ENCODE data around the gene AURKA.

AURKA gene

GRCh38 chr20:56378386-56378785, 13.6 kb downstream of the AURKA start:
- Histone ChIP-seq H3K4me1 (ENCODE audit: control extremely low read depth in 1 of 4, control insufficient read depth in 4 of 4, insufficient read depth in 4 of 4, low read length in 3 of 4) (peaks cover 0 to 21% (median 3%) of the 10 kb centered on the region in 4 experiments), H3K27ac (ENCODE audit: insufficient read depth in 1 of 2, low read depth in 1 of 2, low read length in 2 of 2, poor library complexity in 1 of 2, severe bottlenecking in 2 of 2) (no peak overlapping the region), H3K4me3 (ENCODE audit: control insufficient read depth in 1 of 7, extremely low read depth in 1 of 7, insufficient read depth in 4 of 7, low read depth in 2 of 7, low read length in 6 of 7) (no peak overlapping the region), H3K27me3 (replicated peaks in 2 of 5; ENCODE audit: control insufficient read depth in 4 of 5, insufficient read depth in 5 of 5, low read length in 4 of 5) (no peaks in the 10 kb centered on the region), H3K9me3 (ENCODE audit: control extremely low read depth in 1 of 5, control insufficient read depth in 4 of 5, insufficient read depth in 2 of 5, low read depth in 1 of 5, low read length in 4 of 5) (no peaks in the 10 kb centered on the region), H3K36me3 (ENCODE audit: control insufficient read depth in 4 of 4, insufficient read depth in 4 of 4, low read length in 3 of 4) (peaks cover 7 to 70% (median 16%) of the 10 kb centered on the region in 4 experiments)
- ChIA-PET CTCF (no interaction called here), POLR2A (no interaction called here)
- WGBS (ENCODE audit: insufficient coverage) = 100% methylated on average over 1 of the region's 3 CpGs
- no peak for DNase-seq

GRCh38 chr20:56376331-56376730, 15.7 kb downstream of the AURKA start:
- Histone ChIP-seq H3K4me1 (ENCODE audit: control extremely low read depth in 1 of 4, control insufficient read depth in 4 of 4, insufficient read depth in 4 of 4, low read length in 3 of 4) (peaks cover 0 to 21% (median 3%) of the 10 kb centered on the region in 4 experiments), H3K36me3 (ENCODE audit: control insufficient read depth in 4 of 4, insufficient read depth in 4 of 4, low read length in 3 of 4) (peaks cover 3 to 71% (median 13%) of the 10 kb centered on the region in 4 experiments), H3K27me3 (replicated peaks in 2 of 5; ENCODE audit: control insufficient read depth in 4 of 5, insufficient read depth in 5 of 5, low read length in 4 of 5) (no peaks in the 10 kb centered on the region), H3K9me3 (ENCODE audit: control extremely low read depth in 1 of 5, control insufficient read depth in 4 of 5, insufficient read depth in 2 of 5, low read depth in 1 of 5, low read length in 4 of 5) (no peaks in the 10 kb centered on the region), H3K27ac (ENCODE audit: insufficient read depth in 1 of 2, low read depth in 1 of 2, low read length in 2 of 2, poor library complexity in 1 of 2, severe bottlenecking in 2 of 2) (peak overlapping the region in 1 of 2 experiments; percentile 39), H3K4me3 (ENCODE audit: control insufficient read depth in 1 of 7, extremely low read depth in 1 of 7, insufficient read depth in 4 of 7, low read depth in 2 of 7, low read length in 6 of 7) (peak overlapping the region in 1 of 7 experiments; percentile 37)
- ChIA-PET POLR2A (no interaction called here), CTCF (interaction anchor here (1.1 to 2.9 kb wide), 4 partner anchors 9 to 66 kb away, joined by 3 to 11 read pairs (median 3); no protein-coding TSS in a partner anchor)
- peak in 2 of 3 donors; percentile 46 to 61 for DNase-seq
- 7% methylated on average over 2 of the region's 2 CpGs for WGBS (ENCODE audit: insufficient coverage)

GRCh38 chr20:56373942-56374341, 18.1 kb downstream of the AURKA start:
- peaks cover 10 to 76% (median 19%) of the 10 kb centered on the region in 4 experiments for H3K36me3 ChIP-seq (ENCODE audit: control insufficient read depth in 4 of 4, insufficient read depth in 4 of 4, low read length in 3 of 4)
- peaks cover 0 to 21% (median 3%) of the 10 kb centered on the region in 4 experiments for H3K4me1 ChIP-seq (ENCODE audit: control extremely low read depth in 1 of 4, control insufficient read depth in 4 of 4, insufficient read depth in 4 of 4, low read length in 3 of 4)
- H3K27ac ChIP-seq (ENCODE audit: insufficient read depth in 1 of 2, low read depth in 1 of 2, low read length in 2 of 2, poor library complexity in 1 of 2, severe bottlenecking in 2 of 2) = peak overlapping the region in 1 of 2 experiments; percentile 38
- ChIA-PET POLR2A (no interaction called here), CTCF (interaction anchor here (1.2 to 2.9 kb wide), 2 partner anchors 11 to 102 kb away, joined by 3 to 11 read pairs; no protein-coding TSS in a partner anchor)
- peak; percentile 81 to 96 (median 94) for DNase-seq
- H3K9me3 ChIP-seq (ENCODE audit: control extremely low read depth in 1 of 5, control insufficient read depth in 4 of 5, insufficient read depth in 2 of 5, low read depth in 1 of 5, low read length in 4 of 5) = no peaks in the 10 kb centered on the region
- peak overlapping the region in 1 of 7 experiments; percentile 9 for H3K4me3 ChIP-seq (ENCODE audit: control insufficient read depth in 1 of 7, extremely low read depth in 1 of 7, insufficient read depth in 4 of 7, low read depth in 2 of 7, low read length in 6 of 7)
- no peaks in the 10 kb centered on the region for H3K27me3 ChIP-seq (replicated peaks in 2 of 5; ENCODE audit: control insufficient read depth in 4 of 5, insufficient read depth in 5 of 5, low read length in 4 of 5)
- no CpG with 5 or more reads among the region's 1 CpG for WGBS (ENCODE audit: insufficient coverage)

GRCh38 chr20:56372850-56373249, 19.2 kb downstream of the AURKA start:
- Histone ChIP-seq H3K4me1 (ENCODE audit: control extremely low read depth in 1 of 4, control insufficient read depth in 4 of 4, insufficient read depth in 4 of 4, low read length in 3 of 4) (peaks cover 0 to 21% (median 3%) of the 10 kb centered on the region in 4 experiments), H3K4me3 (ENCODE audit: control insufficient read depth in 1 of 7, extremely low read depth in 1 of 7, insufficient read depth in 4 of 7, low read depth in 2 of 7, low read length in 6 of 7) (no peak overlapping the region), H3K27me3 (replicated peaks in 2 of 5; ENCODE audit: control insufficient read depth in 4 of 5, insufficient read depth in 5 of 5, low read length in 4 of 5) (no peaks in the 10 kb centered on the region), H3K27ac (ENCODE audit: insufficient read depth in 1 of 2, low read depth in 1 of 2, low read length in 2 of 2, poor library complexity in 1 of 2, severe bottlenecking in 2 of 2) (no peak overlapping the region), H3K9me3 (ENCODE audit: control extremely low read depth in 1 of 5, control insufficient read depth in 4 of 5, insufficient read depth in 2 of 5, low read depth in 1 of 5, low read length in 4 of 5) (no peaks in the 10 kb centered on the region), H3K36me3 (ENCODE audit: control insufficient read depth in 4 of 4, insufficient read depth in 4 of 4, low read length in 3 of 4) (peaks cover 4 to 65% (median 22%) of the 10 kb centered on the region in 4 experiments)
- ChIA-PET CTCF (interaction anchor here (1.3 to 2.1 kb wide), 4 partner anchors 8 to 31 kb away, joined by 3 to 7 read pairs (median 6); partner anchors contain the start of gene FAM210B), POLR2A (no interaction called here)
- DNase-seq = no peak
- 75% methylated on average over 1 of the region's 1 CpG for WGBS (ENCODE audit: insufficient coverage)

- Histone ChIP-seq H3K4me1 (ENCODE audit: control extremely low read depth in 1 of 4, control insufficient read depth in 4 of 4, insufficient read depth in 4 of 4, low read length in 3 of 4) (peaks cover 0 to 20% (median 3%) of the 10 kb centered on the region in 4 experiments), H3K9me3 (ENCODE audit: control extremely low read depth in 1 of 5, control insufficient read depth in 4 of 5, insufficient read depth in 2 of 5, low read depth in 1 of 5, low read length in 4 of 5) (no peaks in the 10 kb centered on the region), H3K36me3 (ENCODE audit: control insufficient read depth in 4 of 4, insufficient read depth in 4 of 4, low read length in 3 of 4) (peaks cover 2 to 61% (median 24%) of the 10 kb centered on the region in 4 experiments), H3K4me3 (ENCODE audit: control insufficient read depth in 1 of 7, extremely low read depth in 1 of 7, insufficient read depth in 4 of 7, low read depth in 2 of 7, low read length in 6 of 7) (no peak overlapping the region), H3K27me3 (replicated peaks in 2 of 5; ENCODE audit: control insufficient read depth in 4 of 5, insufficient read depth in 5 of 5, low read length in 4 of 5) (no peaks in the 10 kb centered on the region), H3K27ac (ENCODE audit: insufficient read depth in 1 of 2, low read depth in 1 of 2, low read length in 2 of 2, poor library complexity in 1 of 2, severe bottlenecking in 2 of 2) (no peak overlapping the region)
- POLR2A ChIA-PET = no interaction called here
- CTCF ChIA-PET = interaction anchor here (0.9 to 2.1 kb wide), 6 partner anchors 9 to 93 kb away, joined by 3 to 7 read pairs (median 4); partner anchors contain the start of gene FAM210B
- WGBS (ENCODE audit: insufficient coverage) = 92% methylated on average over 6 of the region's 11 CpGs
- no peak for DNase-seq
Measured at GRCh38 chr20:56371977-56372376, 20.0 kb downstream of the AURKA start.

GRCh38 chr20:56369179-56369578, 22.8 kb downstream of the AURKA start:
- WGBS (ENCODE audit: insufficient coverage) = 100% methylated on average over 1 of the region's 4 CpGs
- CTCF ChIA-PET = no interaction called here
- POLR2A ChIA-PET = no interaction called here
- Histone ChIP-seq H3K27me3 (replicated peaks in 2 of 5; ENCODE audit: control insufficient read depth in 4 of 5, insufficient read depth in 5 of 5, low read length in 4 of 5) (no peaks in the 10 kb centered on the region), H3K4me1 (ENCODE audit: control extremely low read depth in 1 of 4, control insufficient read depth in 4 of 4, insufficient read depth in 4 of 4, low read length in 3 of 4) (peaks cover 0 to 6% (median 2%) of the 10 kb centered on the region in 4 experiments), H3K4me3 (ENCODE audit: control insufficient read depth in 1 of 7, extremely low read depth in 1 of 7, insufficient read depth in 4 of 7, low read depth in 2 of 7, low read length in 6 of 7) (no peak overlapping the region), H3K9me3 (ENCODE audit: control extremely low read depth in 1 of 5, control insufficient read depth in 4 of 5, insufficient read depth in 2 of 5, low read depth in 1 of 5, low read length in 4 of 5) (no peaks in the 10 kb centered on the region), H3K27ac (ENCODE audit: insufficient read depth in 1 of 2, low read depth in 1 of 2, low read length in 2 of 2, poor library complexity in 1 of 2, severe bottlenecking in 2 of 2) (no peak overlapping the region), H3K36me3 (ENCODE audit: control insufficient read depth in 4 of 4, insufficient read depth in 4 of 4, low read length in 3 of 4) (peaks cover 2 to 49% (median 34%) of the 10 kb centered on the region in 4 experiments)
- DNase-seq = no peak

- Histone ChIP-seq H3K9me3 (ENCODE audit: control extremely low read depth in 1 of 5, control insufficient read depth in 4 of 5, insufficient read depth in 2 of 5, low read depth in 1 of 5, low read length in 4 of 5) (no peaks in the 10 kb centered on the region), H3K36me3 (ENCODE audit: control insufficient read depth in 4 of 4, insufficient read depth in 4 of 4, low read length in 3 of 4) (peaks cover 2 to 49% (median 31%) of the 10 kb centered on the region in 4 experiments), H3K4me1 (ENCODE audit: control extremely low read depth in 1 of 4, control insufficient read depth in 4 of 4, insufficient read depth in 4 of 4, low read length in 3 of 4) (no peaks in the 10 kb centered on the region), H3K27me3 (replicated peaks in 2 of 5; ENCODE audit: control insufficient read depth in 4 of 5, insufficient read depth in 5 of 5, low read length in 4 of 5) (no peaks in the 10 kb centered on the region), H3K4me3 (ENCODE audit: control insufficient read depth in 1 of 7, extremely low read depth in 1 of 7, insufficient read depth in 4 of 7, low read depth in 2 of 7, low read length in 6 of 7) (no peak overlapping the region), H3K27ac (ENCODE audit: insufficient read depth in 1 of 2, low read depth in 1 of 2, low read length in 2 of 2, poor library complexity in 1 of 2, severe bottlenecking in 2 of 2) (no peak overlapping the region)
- CTCF ChIA-PET = interaction anchor here (1.1 kb wide), 1 partner anchor 13 kb away, joined by 3 read pairs; no protein-coding TSS in a partner anchor
- DNase-seq = no peak
- 96% methylated on average over 4 of the region's 6 CpGs for WGBS (ENCODE audit: insufficient coverage)
- POLR2A ChIA-PET = no interaction called here
Measured at GRCh38 chr20:56368351-56369134, 23.5 kb downstream of the AURKA start.

Measured in common myeloid progenitor, CD34-positive (primary cell).